CD14-positive monocyte (primary cell): ENCODE data around the gene RAB43. TPM values are rescaled to one million over a fixed set of nuclear protein-coding genes. Genes with fewer than 3 reads are reported as not detected.
A peak's percentile ranks its signal among the peaks of the same experiment; 100 is the strongest.

Experiments
- DNase-seq, 3 donors: peaks; one replicate each; pipeline ENCODE4 v3.0.0-alpha.2; 2011 to 2022
- H2AFZ ChIP-seq: 2 replicates; pipeline ENCODE4 v1.6.0; 2012; ENCODE audit warnings: mild to moderate bottlenecking, low read depth, low read length, inconsistent platforms; ENCODE audit not compliant: insufficient read depth, poor library complexity, severe bottlenecking
- H3K27ac ChIP-seq, 2 donors: 1 replicate in 1 of 2; 2 replicates in 1 of 2; pipeline ENCODE4 v1.5.1; 2012 to 2013; ENCODE audit warnings: low read length in 2 of 2, control low read depth in 1 of 2, inconsistent platforms in 1 of 2, low read depth in 1 of 2, mild to moderate bottlenecking in 1 of 2
- H3K27me3 ChIP-seq, 2 donors: one replicate each; pipeline versions ENCODE4 v1.6.0 to v1.6.1; 2011 to 2013; ENCODE audit warnings: low read length in 2 of 2; ENCODE audit not compliant: control insufficient read depth in 2 of 2, insufficient read depth in 2 of 2
- H3K36me3 ChIP-seq, 2 donors: replicated peaks in 1 of 2; 1 replicate in 1 of 2; 2 replicates in 1 of 2; pipeline versions ENCODE4 v1.5.1 to v1.6.1; 2012 to 2013; ENCODE audit warnings: low read length in 2 of 2, control low read depth in 1 of 2, inconsistent platforms in 1 of 2, mild to moderate bottlenecking in 1 of 2; ENCODE audit not compliant: insufficient read depth in 2 of 2, control insufficient read depth in 1 of 2
- H3K4me1 ChIP-seq, 2 donors: 1 replicate in 1 of 2; 2 replicates in 1 of 2; pipeline versions ENCODE4 v1.5.1 to v1.6.1; 2012 to 2013; ENCODE audit warnings: low read length in 2 of 2, control low read depth in 1 of 2, inconsistent platforms in 1 of 2, mild to moderate bottlenecking in 1 of 2, moderate library complexity in 1 of 2; ENCODE audit not compliant: insufficient read depth in 2 of 2, control insufficient read depth in 1 of 2
- H3K4me2 ChIP-seq: replicated peaks from 2 replicates; pipeline ENCODE3; 2012; ENCODE audit warnings: low read length, moderate library complexity, mild to moderate bottlenecking; ENCODE audit not compliant: poor library complexity, severe bottlenecking; ENCODE audit errors: extremely low read depth
- H3K4me3 ChIP-seq, 3 experiments: fragments of 200-600 bp in 1 of 3; sonication (generic) in 1 of 3; replicated peaks in 1 of 3; 1 replicate in 2 of 3; 2 replicates in 1 of 3; pipeline ENCODE4 v1.5.1; 2011 to 2013; ENCODE audit warnings: low read length in 3 of 3, mild to moderate bottlenecking in 3 of 3, control low read depth in 2 of 3, low read depth in 2 of 3, inconsistent platforms in 1 of 3, moderate library complexity in 1 of 3
- H3K79me2 ChIP-seq: 2 replicates; pipeline ENCODE4 v1.6.0; 2012; ENCODE audit warnings: mild to moderate bottlenecking, control low read depth, inconsistent platforms, low read length, moderate library complexity; ENCODE audit not compliant: insufficient read depth
- H3K9ac ChIP-seq: 2 replicates; pipeline ENCODE4 v1.6.0; 2017; ENCODE audit warnings: low read length, mild to moderate bottlenecking; ENCODE audit not compliant: insufficient read depth, poor library complexity, severe bottlenecking
- H3K9me3 ChIP-seq, 2 donors: replicated peaks in 1 of 2; 1 replicate in 1 of 2; 2 replicates in 1 of 2; pipeline versions ENCODE4 v1.5.1 to v1.6.1; 2012 to 2013; ENCODE audit warnings: low read length in 2 of 2, control low read depth in 1 of 2; ENCODE audit not compliant: control insufficient read depth in 1 of 2, insufficient read depth in 1 of 2
- H4K20me1 ChIP-seq: 2 replicates; pipeline ENCODE4 v1.6.0; 2012; ENCODE audit warnings: mild to moderate bottlenecking, low read length, control low read depth, moderate library complexity; ENCODE audit not compliant: insufficient read depth
- H3K27ac Mint-ChIP-seq, 7 donors: one replicate each; pipeline ENCODE4 v1.8.0; 2020; ENCODE audit warnings: mild to moderate bottlenecking in 7 of 7, mixed read lengths in 7 of 7, moderate library complexity in 6 of 7, inconsistent platforms in 2 of 7
- H3K27me3 Mint-ChIP-seq, 3 donors: one replicate each; pipeline ENCODE4 v1.8.0; 2021 to 2022; ENCODE audit warnings: low read depth in 3 of 3, mild to moderate bottlenecking in 3 of 3, mixed read lengths in 3 of 3, moderate library complexity in 3 of 3, inconsistent platforms in 1 of 3
- H3K36me3 Mint-ChIP-seq, 2 donors: one replicate each; pipeline ENCODE4 v1.8.0; 2020; ENCODE audit warnings: mixed read lengths in 2 of 2, inconsistent platforms in 1 of 2, mild to moderate bottlenecking in 1 of 2
- H3K4me1 Mint-ChIP-seq: one replicate; pipeline ENCODE4 v1.8.0; 2020; ENCODE audit warnings: mild to moderate bottlenecking, mixed read lengths
- H3K4me3 Mint-ChIP-seq, 2 donors: one replicate each; pipeline ENCODE4 v1.8.0; 2020; ENCODE audit warnings: mild to moderate bottlenecking in 2 of 2, mixed read lengths in 2 of 2, moderate library complexity in 1 of 2
- H3K9me3 Mint-ChIP-seq, 7 donors: one replicate each; pipeline ENCODE4 v1.8.0; 2020 to 2022; ENCODE audit warnings: mixed read lengths in 7 of 7, mild to moderate bottlenecking in 6 of 7, moderate library complexity in 6 of 7, inconsistent platforms in 2 of 7
- CTCF ChIP-seq: fragments of 200-600 bp; IDR thresholded peaks from one replicate; pipeline ENCODE4 v1.8.0; 2022; ENCODE audit warnings: antibody characterized with exemption, mild to moderate bottlenecking
- WGBS: methylation state at CpG from one replicate; pipeline ENCODE4 v1.1.5; 2013; ENCODE audit warnings: missing lambda C conversion rate; ENCODE audit not compliant: insufficient coverage; 5-methylcytosine and 5-hydroxymethylcytosine counted together
- intact Hi-C, 2 donors: fragments of 100-400 bp; cut with micrococcal nuclease; formaldehyde crosslinking; loops; one replicate each; pipeline versions ENCODE4 v1.15.0 to v1.15.1; 2023
- polyA plus RNA-seq, 3 donors: library from polyadenylated mRNA; depleted of rRNA in 1 of 3; unstranded in 2 of 3; stranded (reverse) in 1 of 3; fragments of 300-500 nt in 2 of 3; fragments of >200 nt in 1 of 3; fragmentation: Illumina TruSeq in 2 of 3; gene quantifications; 1 replicate in 2 of 3; 2 replicates in 1 of 3; pipeline ENCODE4 v1.2.3, GENCODE V29; 2012 to 2021

Gene RAB43
- polyA plus RNA-seq, 3 donors = 7.1 to 15.5 (median 8.5) TPM

DNA sequence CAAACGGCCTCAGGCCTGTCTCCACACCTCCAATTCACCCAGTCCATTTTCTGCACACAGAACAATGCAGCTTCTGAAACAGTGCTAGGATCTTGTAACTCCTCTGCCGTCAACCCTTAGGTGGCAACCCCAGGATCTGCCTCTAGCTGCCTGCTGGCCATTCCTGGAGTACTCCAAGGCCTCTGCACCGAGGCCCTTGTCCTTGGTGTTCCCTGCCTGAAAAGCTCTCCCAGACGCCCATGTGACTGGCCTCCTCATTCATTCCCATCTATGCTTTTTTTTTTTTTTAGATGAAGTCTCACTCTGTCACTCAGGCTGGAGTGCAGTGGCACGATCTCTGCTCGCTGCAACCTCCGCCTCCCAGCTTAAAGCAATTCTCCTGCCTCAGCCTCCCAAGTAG, 18.3 kb downstream of the RAB43 start:
- H3K27me3 Mint-ChIP-seq = peaks cover 0 to 2% (median 0%) of the 10 kb centered on the region in 3 donors
- peaks cover 2% of the 10 kb centered on the region for H3K4me1 Mint-ChIP-seq
- Histone ChIP-seq H3K9me3 (no peaks in the 10 kb centered on the region), H3K9ac (no peak overlapping the region), H3K27me3 (no peaks in the 10 kb centered on the region), H3K4me3 (no peak overlapping the region), H4K20me1 (peaks cover 92% of the 10 kb centered on the region), H3K36me3 (peaks cover 25 to 71% of the 10 kb centered on the region in 2 donors), H3K4me1 (no peaks in the 10 kb centered on the region), H2AFZ (no peak overlapping the region), H3K4me2 (no peak overlapping the region), H3K79me2 (peaks cover 45% of the 10 kb centered on the region), H3K27ac (no peak overlapping the region)
- no peak overlapping the region for H3K27ac Mint-ChIP-seq
- DNase-seq = no peak
- H3K4me3 Mint-ChIP-seq = no peak overlapping the region
- intact Hi-C loops = no loop called here
- H3K9me3 Mint-ChIP-seq = peaks cover 0 to 5% (median 0%) of the 10 kb centered on the region in 7 donors
- 84% methylated on average over 3 of the region's 7 CpGs for WGBS
- TF ChIP-seq CTCF = no peak
- H3K36me3 Mint-ChIP-seq = peaks cover 60 to 73% of the 10 kb centered on the region in 2 donors

GRCh38 chr3:129101370-129102138, 20.1 kb downstream of the RAB43 start:
- intact Hi-C loops = no loop called here
- no peak for DNase-seq
- Histone ChIP-seq H3K9me3 (no peaks in the 10 kb centered on the region), H4K20me1 (peaks cover 92% of the 10 kb centered on the region), H2AFZ (no peak overlapping the region), H3K4me2 (no peak overlapping the region), H3K4me3 (no peak overlapping the region), H3K36me3 (peaks cover 16 to 71% of the 10 kb centered on the region in 2 donors), H3K4me1 (no peaks in the 10 kb centered on the region), H3K27ac (no peak overlapping the region), H3K79me2 (peaks cover 49% of the 10 kb centered on the region), H3K9ac (no peak overlapping the region), H3K27me3 (no peaks in the 10 kb centered on the region)
- no peak for TF ChIP-seq CTCF
- no peak overlapping the region for H3K4me3 Mint-ChIP-seq
- peaks cover 0 to 2% (median 2%) of the 10 kb centered on the region in 3 donors for H3K27me3 Mint-ChIP-seq
- H3K9me3 Mint-ChIP-seq = peaks cover 0 to 5% (median 0%) of the 10 kb centered on the region in 7 donors
- H3K4me1 Mint-ChIP-seq = peaks cover 2% of the 10 kb centered on the region
- 98% methylated on average over 12 of the region's 12 CpGs for WGBS
- peaks cover 56 to 68% of the 10 kb centered on the region in 2 donors for H3K36me3 Mint-ChIP-seq
- H3K27ac Mint-ChIP-seq = peak overlapping the region in 5 of 7 donors; percentile 9 to 77 (median 41)
